ENCODE data around the gene IVNS1ABP.
"Not testable (repeated sequence)": the region's sequence is repeated elsewhere in the genome, so short reads cannot be mapped to it uniquely, and the experiment has no call there.

The IVNS1ABP gene

GRCh38 chr1:185263780-185264179 is 53.3 kb downstream of the IVNS1ABP start:
- in situ Hi-C loops (cut with MboI; ENCODE audit: low sequenced_read_pairs, unreplicated experiment): no loop called here
- no peak for DNase-seq (ENCODE audit: low spot score)
- no peak for TF ChIP-seq CTCF (IDR thresholded peaks at IDR 0.05; ENCODE audit: borderline replicate concordance, control extremely low read depth, extremely low read depth, insufficient read depth, missing control alignments)

GRCh38 chr1:185263292-185263691 is 53.8 kb downstream of the IVNS1ABP start:
- no peak for DNase-seq (ENCODE audit: low spot score)
- TF ChIP-seq CTCF (IDR thresholded peaks at IDR 0.05; ENCODE audit: borderline replicate concordance, control extremely low read depth, extremely low read depth, insufficient read depth, missing control alignments): no peak
- in situ Hi-C loops (cut with MboI; ENCODE audit: low sequenced_read_pairs, unreplicated experiment): no loop called here

GRCh38 chr1:185262151-185262550 is 54.9 kb downstream of the IVNS1ABP start:
- no peak for DNase-seq (ENCODE audit: low spot score)
- in situ Hi-C loops (cut with MboI; ENCODE audit: low sequenced_read_pairs, unreplicated experiment): no loop called here
- TF ChIP-seq CTCF (IDR thresholded peaks at IDR 0.05; ENCODE audit: borderline replicate concordance, control extremely low read depth, extremely low read depth, insufficient read depth, missing control alignments): no peak

GRCh38 chr1:185260611-185261010 is 56.4 kb downstream of the IVNS1ABP start:
- no peak for TF ChIP-seq CTCF (IDR thresholded peaks at IDR 0.05; ENCODE audit: borderline replicate concordance, control extremely low read depth, extremely low read depth, insufficient read depth, missing control alignments)
- DNase-seq (ENCODE audit: low spot score): no peak

GRCh38 chr1:185258676-185259075 is 58.4 kb downstream of the IVNS1ABP start:
- in situ Hi-C loops (cut with MboI; ENCODE audit: low sequenced_read_pairs, unreplicated experiment): no loop called here

More at GRCh38 chr1:185260611-185261010, 56.4 kb downstream of the IVNS1ABP start:
- in situ Hi-C loops (cut with MboI; ENCODE audit: low sequenced_read_pairs, unreplicated experiment): no loop called here

GRCh38 chr1:185257950-185258208 is 59.2 kb downstream of the IVNS1ABP start:
- no peak for TF ChIP-seq CTCF (IDR thresholded peaks at IDR 0.05; ENCODE audit: borderline replicate concordance, control extremely low read depth, extremely low read depth, insufficient read depth, missing control alignments)
- no peak for DNase-seq (ENCODE audit: low spot score)
- in situ Hi-C loops (cut with MboI; ENCODE audit: low sequenced_read_pairs, unreplicated experiment): no loop called here

More at GRCh38 chr1:185258676-185259075, 58.4 kb downstream of the IVNS1ABP start:
- no peak for DNase-seq (ENCODE audit: low spot score)
- no peak for TF ChIP-seq CTCF (IDR thresholded peaks at IDR 0.05; ENCODE audit: borderline replicate concordance, control extremely low read depth, extremely low read depth, insufficient read depth, missing control alignments)

GRCh38 chr1:185257116-185257949 is 59.7 kb downstream of the IVNS1ABP start:
- in situ Hi-C loops (cut with MboI; ENCODE audit: low sequenced_read_pairs, unreplicated experiment); DNase-seq (ENCODE audit: low spot score): not testable (repeated sequence)

GRCh38 chr1:185255595-185255994 is 61.4 kb downstream of the IVNS1ABP start:
- in situ Hi-C loops (cut with MboI; ENCODE audit: low sequenced_read_pairs, unreplicated experiment); DNase-seq (ENCODE audit: low spot score): not testable (repeated sequence)

GRCh38 chr1:185252404-185252803 is 64.6 kb downstream of the IVNS1ABP start:
- DNase-seq (ENCODE audit: low spot score): not testable (repeated sequence)

GRCh38 chr1:185251928-185252327 is 65.1 kb downstream of the IVNS1ABP start:
- in situ Hi-C loops (cut with MboI; ENCODE audit: low sequenced_read_pairs, unreplicated experiment); DNase-seq (ENCODE audit: low spot score): not testable (repeated sequence)

More at GRCh38 chr1:185252404-185252803, 64.6 kb downstream of the IVNS1ABP start:
- in situ Hi-C loops (cut with MboI; ENCODE audit: low sequenced_read_pairs, unreplicated experiment): not testable (repeated sequence)

All from GM13976 (cell line).